Left lobe of liver (tissue), 2 donors: ENCODE results near the gene OR5C1. TPM values are rescaled to one million over a fixed set of nuclear protein-coding genes. Genes with fewer than 3 reads are reported as not detected.
"Not testable (repeated sequence)": the region's sequence is repeated elsewhere in the genome, so short reads cannot be mapped to it uniquely, and the experiment has no call there.

Experiments
- ATAC-seq: fragments of 200-7000 bp; cut with Tn5 transposase; one replicate; pipeline ENCODE4 v1.9.1; 2020; ENCODE audit warnings: mild to moderate bottlenecking, moderate library complexity
- DNase-seq: peaks from one replicate; pipeline ENCODE4 v3.0.0-alpha.2; 2020; ENCODE audit warnings: low spot score
- total RNA-seq: library from RNA; stranded (reverse); gene quantifications from one replicate; pipeline ENCODE4 v1.2.1, GENCODE V29; 2021
- donor health status: DM: no; HTN: no; CAD: no; lungs with moderate emphysema.
- donor health status: DM: no; HTN: yes; CAD: no.

The OR5C1 gene
- total RNA-seq: not detected

- ATAC-seq: no peak
Observed at GRCh38 chr9:122788831-122789230, at the start of gene OR5C1. Gene OR5C1 (plus strand): TSS chr9:122788933. CDS start chr9:122788933, 0 bp downstream.

DNA sequence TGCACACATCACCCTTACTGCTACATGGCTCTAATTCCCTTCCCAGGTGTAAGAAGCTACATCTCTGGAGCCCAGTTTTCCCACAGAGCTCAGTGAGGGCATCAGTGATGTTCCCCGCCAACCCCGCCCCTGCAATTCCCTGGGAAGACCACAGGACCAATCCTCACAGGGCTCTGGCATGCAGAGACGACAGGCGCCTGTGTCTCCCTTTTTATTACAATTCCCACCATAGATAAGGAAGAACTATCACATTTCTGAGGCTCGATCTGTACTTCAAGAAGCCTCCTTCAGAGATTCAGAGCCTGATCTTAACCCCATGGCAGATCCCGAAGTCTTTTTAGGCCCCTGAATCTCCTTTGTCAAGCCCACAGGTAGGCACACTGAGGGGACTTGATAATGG is 46.7 kb upstream of the OR5C1 start, which contains the start of gene OR1L6:
Gene OR1L6 (plus strand): TSS at position 301 of the 400 bp plus-strand sequence. CDS start 7,545 bp downstream, outside the sequence.
- ATAC-seq: no peak
- DNase-seq: no peak

More at GRCh38 chr9:122788831-122789230, at the start of gene OR5C1:
- peak; percentile 30 for DNase-seq

DNA sequence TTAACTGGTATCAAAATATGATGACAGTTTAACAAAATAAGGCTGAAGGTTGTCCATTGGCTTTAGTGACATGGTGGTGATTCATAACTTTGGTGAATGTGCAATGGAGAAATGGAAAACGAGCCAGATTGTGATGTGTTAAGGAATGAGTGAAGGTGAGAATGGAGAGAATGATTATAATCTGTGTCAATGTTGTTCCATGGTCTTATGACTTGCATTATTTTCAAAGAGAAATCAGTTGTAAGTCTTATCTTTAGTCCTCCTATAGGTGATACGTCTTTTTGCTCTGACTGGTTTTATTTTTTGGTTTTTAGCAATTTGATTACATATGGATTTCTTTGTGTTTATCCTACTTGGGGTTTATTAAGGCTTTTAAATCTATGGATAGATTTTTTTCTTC is 33.9 kb upstream of the OR5C1 start:
- ATAC-seq: no peak

GRCh38 chr9:122767817-122768216 is 20.9 kb upstream of the OR5C1 start:
- DNase-seq (no peak), ATAC-seq (no peak)

More for the DNA sequence above, 33.9 kb upstream of the OR5C1 start:
- no peak for DNase-seq

- ATAC-seq (no peak), DNase-seq (no peak)
Observed at GRCh38 chr9:122777052-122777451, 11.7 kb upstream of the OR5C1 start.

DNA sequence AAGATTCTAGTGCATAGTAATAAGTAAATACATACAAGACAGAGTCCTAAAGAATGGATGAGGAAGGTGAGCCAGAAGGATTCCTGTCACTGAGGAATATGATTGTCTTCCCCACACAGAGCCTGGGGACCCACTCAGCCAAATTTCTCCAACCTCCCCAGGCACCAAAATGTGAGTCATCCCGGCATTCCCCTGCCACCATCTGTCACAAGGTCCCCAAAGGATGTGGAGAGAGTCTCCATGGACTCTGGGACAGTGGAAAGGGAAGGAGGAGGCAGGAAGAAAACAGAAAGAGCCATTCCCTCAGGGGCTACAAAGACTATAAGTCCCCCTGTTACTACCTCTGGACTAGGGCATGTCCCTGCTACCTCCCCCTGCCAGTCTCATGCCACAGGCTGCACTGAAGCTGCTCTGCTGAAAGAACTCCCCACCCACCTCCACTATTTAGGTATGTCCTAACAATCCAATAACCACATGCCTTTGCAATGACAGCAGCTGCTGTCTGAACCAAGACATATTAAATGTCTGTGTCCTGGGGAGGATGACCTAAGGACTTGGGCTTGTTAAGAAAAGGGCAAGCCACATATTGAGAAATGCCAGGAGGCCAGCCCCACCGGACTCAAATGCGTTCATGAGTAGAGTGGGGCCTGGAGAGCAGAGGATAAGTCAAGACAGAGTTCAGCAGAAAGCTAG is 10.7 kb upstream of the OR5C1 start:
- ATAC-seq (no peak), DNase-seq (no peak)

DNA sequence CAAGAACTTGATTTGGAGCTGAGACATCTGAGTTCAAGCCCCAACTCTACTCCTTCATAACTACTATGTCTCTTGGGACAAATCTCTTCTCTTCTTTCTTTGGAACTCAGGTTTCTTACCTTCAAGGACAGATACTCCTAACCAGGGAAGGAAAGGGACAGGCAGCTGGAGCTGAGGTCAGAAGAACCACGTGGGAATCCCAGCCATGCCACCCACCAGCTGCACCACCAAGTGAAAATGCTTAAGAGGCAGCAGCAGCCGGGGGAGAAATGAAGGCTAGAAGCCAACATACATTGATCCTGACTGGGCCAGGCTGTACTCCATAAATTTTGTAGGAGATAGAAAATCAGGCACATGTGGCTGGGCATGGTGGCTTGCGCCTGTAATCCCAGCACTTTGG is 9.6 kb upstream of the OR5C1 start:
- DNase-seq: no peak
- ATAC-seq: no peak

GRCh38 chr9:122780026-122780425 is 8.7 kb upstream of the OR5C1 start:
- DNase-seq: no peak
- no peak for ATAC-seq

- no peak for ATAC-seq
- DNase-seq: no peak
Observed at GRCh38 chr9:122781671-122782070, 7.1 kb upstream of the OR5C1 start.

DNA sequence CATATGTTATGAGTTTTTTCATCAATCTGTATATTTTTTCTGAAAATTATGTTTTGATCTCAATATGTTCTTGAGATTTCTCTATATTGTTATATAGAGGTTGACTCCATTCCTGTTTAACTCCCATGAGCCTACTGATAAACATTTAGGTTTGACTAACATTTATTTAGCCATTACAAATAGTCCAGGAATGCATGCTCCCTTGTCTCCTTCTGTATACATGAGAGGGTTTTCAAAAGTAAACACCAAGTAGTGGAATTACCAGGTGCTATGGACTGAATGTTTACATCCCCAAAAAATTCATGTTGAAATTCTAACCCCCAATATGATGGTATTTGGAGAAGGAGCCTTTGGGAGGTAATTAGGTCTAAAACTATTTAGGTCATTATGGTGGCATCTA is 3.5 kb upstream of the OR5C1 start:
- ATAC-seq: no peak
- DNase-seq: no peak

- DNase-seq (no peak), ATAC-seq (no peak)
Observed at GRCh38 chr9:122786338-122786737, 2.4 kb upstream of the OR5C1 start.

DNA sequence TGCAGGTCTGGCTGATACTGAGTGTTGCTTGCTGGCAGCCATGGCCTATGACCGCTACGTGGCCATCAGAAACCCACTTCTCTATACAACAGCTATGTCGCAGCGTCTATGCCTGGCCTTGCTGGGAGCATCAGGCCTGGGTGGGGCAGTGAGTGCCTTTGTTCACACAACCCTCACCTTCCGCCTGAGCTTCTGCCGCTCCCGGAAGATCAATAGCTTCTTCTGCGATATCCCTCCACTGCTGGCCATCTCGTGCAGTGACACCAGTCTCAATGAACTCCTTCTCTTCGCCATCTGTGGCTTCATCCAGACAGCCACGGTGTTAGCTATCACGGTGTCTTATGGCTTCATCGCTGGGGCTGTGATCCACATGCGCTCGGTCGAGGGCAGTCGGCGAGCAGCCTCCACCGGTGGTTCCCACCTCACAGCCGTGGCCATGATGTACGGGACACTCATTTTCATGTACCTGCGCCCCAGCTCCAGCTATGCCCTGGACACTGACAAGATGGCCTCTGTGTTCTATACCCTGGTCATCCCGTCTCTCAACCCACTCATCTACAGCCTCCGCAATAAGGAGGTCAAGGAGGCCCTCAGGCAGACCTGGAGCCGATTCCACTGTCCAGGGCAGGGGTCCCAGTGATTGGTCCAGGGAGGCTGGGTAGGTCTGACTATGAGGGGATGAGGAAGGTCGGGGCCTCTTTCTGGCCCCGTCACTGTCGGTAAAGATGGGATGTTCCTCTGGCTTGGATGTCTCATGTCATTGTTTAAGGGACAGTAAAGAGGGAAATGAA is 718 bp downstream of the OR5C1 start:
- ATAC-seq (no peak), DNase-seq (no peak)

- no peak for DNase-seq
- ATAC-seq: no peak
Observed at GRCh38 chr9:122791872-122792669, 3.3 kb downstream of the OR5C1 start.

GRCh38 chr9:122797316-122798063 is 8.8 kb downstream of the OR5C1 start:
- no peak for ATAC-seq
- no peak for DNase-seq

GRCh38 chr9:122800066-122801060 is 11.6 kb downstream of the OR5C1 start, which contains the start of gene OR1K1:
Gene OR1K1 (plus strand): TSS chr9:122800123. CDS start chr9:122800123, 0 bp downstream.
- DNase-seq: no peak
- no peak for ATAC-seq

GRCh38 chr9:122806661-122807060 is 17.9 kb downstream of the OR5C1 start:
- DNase-seq: no peak
- no peak for ATAC-seq

DNA sequence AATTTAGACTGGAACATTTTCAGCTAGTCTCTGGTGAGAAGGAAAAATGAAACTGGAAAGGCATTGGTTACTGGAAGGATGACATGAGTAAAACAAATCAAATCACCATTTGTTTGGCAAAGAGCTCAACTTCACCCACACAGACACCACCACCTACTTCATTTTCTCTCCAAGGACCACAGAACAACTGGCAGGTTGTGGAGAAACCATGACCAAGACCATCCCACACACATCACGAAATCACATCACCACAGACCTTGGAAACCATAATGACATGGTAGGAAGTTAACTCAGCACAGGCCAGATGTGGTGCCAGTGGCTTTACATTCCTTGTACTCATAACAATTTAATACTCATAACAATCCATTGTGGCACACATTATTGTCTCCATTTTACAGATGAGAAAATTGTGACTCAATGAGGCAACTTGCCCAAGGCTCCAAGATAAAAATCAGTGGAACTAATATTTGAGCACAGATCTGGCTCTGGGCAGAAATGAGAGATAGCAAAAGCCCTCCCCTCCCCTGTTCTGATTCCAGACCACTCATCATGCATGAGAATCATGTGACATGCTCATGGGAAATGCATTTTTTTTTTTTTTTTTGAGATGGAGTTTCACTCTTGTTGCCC is 18.7 kb downstream of the OR5C1 start:
- DNase-seq (no peak), ATAC-seq (no peak)

- ATAC-seq (no peak), DNase-seq (no peak)
Observed at GRCh38 chr9:122808141-122808540, 19.4 kb downstream of the OR5C1 start.

GRCh38 chr9:122809261-122809660 is 20.5 kb downstream of the OR5C1 start:
- not testable (repeated sequence) for ATAC-seq, DNase-seq
